HEK293 (cell line): ENCODE data around the gene EHMT1.
A peak's percentile ranks its signal among the peaks of the same experiment; 100 is the strongest.
"Not testable (repeated sequence)": the region's sequence is repeated elsewhere in the genome, so short reads cannot be mapped to it uniquely, and the experiment has no call there.

Source experiments
- CTCF ChIA-PET: fragments of 350-600 bp; formaldehyde crosslinking; extraction: SDS; loops from one replicate; lab custom pipeline; 2021; ENCODE audit warnings: antibody characterized with exemption; lab: Yijun Ruan, JAX
- POLR2A ChIA-PET: fragments of 300-600 bp; formaldehyde crosslinking; extraction: SDS; loops from one replicate; lab custom pipeline; 2020; ENCODE audit warnings: antibody characterized with exemption, inconsistent platforms; lab: Yijun Ruan, JAX
- H3K27ac ChIP-seq: fragments of 200-500 bp; sonication (Bioruptor generic); 2 replicates; pipeline ENCODE4 v1.5.1; 2014; ENCODE audit warnings: low read depth, low read length, control low read depth, inconsistent platforms; ENCODE audit errors: extremely low read depth
- H3K36me3 ChIP-seq, 2 experiments: fragments of 200-500 bp in 1 of 2; sonication (Bioruptor generic) in 1 of 2; 1 replicate in 1 of 2; 2 replicates in 1 of 2; pipeline ENCODE4 v1.5.1; 2014 to 2017; ENCODE audit warnings: inconsistent platforms in 2 of 2, low read length in 2 of 2; ENCODE audit not compliant: control insufficient read depth in 2 of 2, insufficient read depth in 1 of 2
- H3K4me1 ChIP-seq: fragments of 200-500 bp; sonication (Bioruptor generic); 2 replicates; pipeline ENCODE4 v1.5.1; 2014; ENCODE audit warnings: mild to moderate bottlenecking, low read length, inconsistent platforms; ENCODE audit not compliant: control insufficient read depth, insufficient read depth
- H3K4me3 ChIP-seq: 2 replicates; pipeline ENCODE4 v1.5.1; 2011; ENCODE audit warnings: low read depth, mild to moderate bottlenecking, control low read depth, low read length, moderate library complexity
- H3K9me3 ChIP-seq: fragments of 200-500 bp; sonication (Bioruptor generic); 2 replicates; pipeline ENCODE4 v1.5.1; 2014; ENCODE audit warnings: low read depth, low read length, inconsistent platforms; ENCODE audit not compliant: control insufficient read depth, insufficient read depth
- CTCF ChIP-seq: fragments of 450-650 bp; formaldehyde crosslinking; IDR thresholded peaks from 2 replicates; pipeline ENCODE4 v1.5.1; 2016; ENCODE audit warnings: missing biosample characterization, missing genetic modification characterization
- EGR2 ChIP-seq: fragments of 450-650 bp; formaldehyde crosslinking; IDR thresholded peaks from 2 replicates; pipeline ENCODE4 v1.5.1; 2016; ENCODE audit warnings: low read depth, missing biosample characterization, missing genetic modification characterization
- GLIS2 ChIP-seq: fragments of 450-650 bp; formaldehyde crosslinking; IDR thresholded peaks from 2 replicates; pipeline ENCODE4 v1.5.1; 2016; ENCODE audit warnings: missing biosample characterization, missing genetic modification characterization
- KLF1 ChIP-seq: fragments of 450-650 bp; formaldehyde crosslinking; IDR thresholded peaks from 2 replicates; pipeline ENCODE4 v1.5.1; 2016; ENCODE audit warnings: missing biosample characterization, missing genetic modification characterization
- ZFHX2 ChIP-seq: fragments of 450-650 bp; formaldehyde crosslinking; conservative IDR thresholded peaks from 2 replicates; pipeline ENCODE4 v1.5.1; 2016; ENCODE audit warnings: missing biosample characterization, missing genetic modification characterization
- ZFP69B ChIP-seq: fragments of 450-650 bp; formaldehyde crosslinking; IDR thresholded peaks from 2 replicates; pipeline ENCODE4 v1.5.1; 2016; ENCODE audit warnings: missing biosample characterization, missing genetic modification characterization
- ZIC2 ChIP-seq: fragments of 450-650 bp; formaldehyde crosslinking; IDR thresholded peaks from 2 replicates; pipeline ENCODE4 v1.5.1; 2016; ENCODE audit warnings: missing biosample characterization, missing genetic modification characterization
- ZNF214 ChIP-seq: fragments of 450-650 bp; formaldehyde crosslinking; IDR thresholded peaks from 2 replicates; pipeline ENCODE4 v1.5.1; 2017; ENCODE audit warnings: missing biosample characterization, mild to moderate bottlenecking, missing genetic modification characterization, borderline replicate concordance
- ZNF555 ChIP-seq: fragments of 450-650 bp; formaldehyde crosslinking; conservative IDR thresholded peaks from 2 replicates; pipeline ENCODE4 v1.5.1; 2017; ENCODE audit warnings: missing biosample characterization, mild to moderate bottlenecking, missing genetic modification characterization, inconsistent platforms
- ZNF610 ChIP-seq: fragments of 450-650 bp; formaldehyde crosslinking; IDR thresholded peaks from 2 replicates; pipeline ENCODE4 v1.5.1; 2016; ENCODE audit warnings: missing biosample characterization, missing genetic modification characterization, borderline replicate concordance
- ZNF654 ChIP-seq: fragments of 450-650 bp; formaldehyde crosslinking; IDR thresholded peaks from 2 replicates; pipeline ENCODE4 v1.5.1; 2016; ENCODE audit warnings: low read depth, missing biosample characterization, missing genetic modification characterization
- TF ChIP-seq, protein P1 (sequence below): fragments of 450-650 bp; formaldehyde crosslinking; IDR thresholded peaks from 2 replicates; pipeline ENCODE4 v1.5.1; 2016; ENCODE audit warnings: missing biosample characterization, missing genetic modification characterization
- TF ChIP-seq, protein P2 (sequence below): fragments of 450-650 bp; formaldehyde crosslinking; IDR thresholded peaks from 2 replicates; pipeline ENCODE4 v1.5.1; 2016; ENCODE audit warnings: missing biosample characterization, missing genetic modification characterization, borderline replicate concordance
- TF ChIP-seq, protein P3 (sequence below): fragments of 450-650 bp; formaldehyde crosslinking; IDR thresholded peaks from 2 replicates; pipeline ENCODE4 v1.5.1; 2016; ENCODE audit warnings: missing biosample characterization, missing genetic modification characterization

EHMT1 gene

GRCh38 chr9:137721479-137721878 is 102.7 kb downstream of the EHMT1 start:
- Histone ChIP-seq H3K4me1 (no peaks in the 10 kb centered on the region), H3K9me3 (no peaks in the 10 kb centered on the region), H3K27ac (no peak overlapping the region), H3K4me3 (no peak overlapping the region), H3K36me3 (peaks cover 0 to 40% of the 10 kb centered on the region in 2 experiments; a peak in 1 of 3 replicates)
- POLR2A ChIA-PET: no interaction called here
- TF ChIP-seq EGR2: peak; percentile 93
- TF ChIP-seq KLF1 (tag by site-specific recombination): peak; percentile 56
- TF ChIP-seq, protein P1, sequence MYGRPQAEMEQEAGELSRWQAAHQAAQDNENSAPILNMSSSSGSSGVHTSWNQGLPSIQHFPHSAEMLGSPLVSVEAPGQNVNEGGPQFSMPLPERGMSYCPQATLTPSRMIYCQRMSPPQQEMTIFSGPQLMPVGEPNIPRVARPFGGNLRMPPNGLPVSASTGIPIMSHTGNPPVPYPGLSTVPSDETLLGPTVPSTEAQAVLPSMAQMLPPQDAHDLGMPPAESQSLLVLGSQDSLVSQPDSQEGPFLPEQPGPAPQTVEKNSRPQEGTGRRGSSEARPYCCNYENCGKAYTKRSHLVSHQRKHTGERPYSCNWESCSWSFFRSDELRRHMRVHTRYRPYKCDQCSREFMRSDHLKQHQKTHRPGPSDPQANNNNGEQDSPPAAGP: 0 out of 2 replicates have a peak, but pooled peaks have one; percentile 15
- TF ChIP-seq, protein P2, sequence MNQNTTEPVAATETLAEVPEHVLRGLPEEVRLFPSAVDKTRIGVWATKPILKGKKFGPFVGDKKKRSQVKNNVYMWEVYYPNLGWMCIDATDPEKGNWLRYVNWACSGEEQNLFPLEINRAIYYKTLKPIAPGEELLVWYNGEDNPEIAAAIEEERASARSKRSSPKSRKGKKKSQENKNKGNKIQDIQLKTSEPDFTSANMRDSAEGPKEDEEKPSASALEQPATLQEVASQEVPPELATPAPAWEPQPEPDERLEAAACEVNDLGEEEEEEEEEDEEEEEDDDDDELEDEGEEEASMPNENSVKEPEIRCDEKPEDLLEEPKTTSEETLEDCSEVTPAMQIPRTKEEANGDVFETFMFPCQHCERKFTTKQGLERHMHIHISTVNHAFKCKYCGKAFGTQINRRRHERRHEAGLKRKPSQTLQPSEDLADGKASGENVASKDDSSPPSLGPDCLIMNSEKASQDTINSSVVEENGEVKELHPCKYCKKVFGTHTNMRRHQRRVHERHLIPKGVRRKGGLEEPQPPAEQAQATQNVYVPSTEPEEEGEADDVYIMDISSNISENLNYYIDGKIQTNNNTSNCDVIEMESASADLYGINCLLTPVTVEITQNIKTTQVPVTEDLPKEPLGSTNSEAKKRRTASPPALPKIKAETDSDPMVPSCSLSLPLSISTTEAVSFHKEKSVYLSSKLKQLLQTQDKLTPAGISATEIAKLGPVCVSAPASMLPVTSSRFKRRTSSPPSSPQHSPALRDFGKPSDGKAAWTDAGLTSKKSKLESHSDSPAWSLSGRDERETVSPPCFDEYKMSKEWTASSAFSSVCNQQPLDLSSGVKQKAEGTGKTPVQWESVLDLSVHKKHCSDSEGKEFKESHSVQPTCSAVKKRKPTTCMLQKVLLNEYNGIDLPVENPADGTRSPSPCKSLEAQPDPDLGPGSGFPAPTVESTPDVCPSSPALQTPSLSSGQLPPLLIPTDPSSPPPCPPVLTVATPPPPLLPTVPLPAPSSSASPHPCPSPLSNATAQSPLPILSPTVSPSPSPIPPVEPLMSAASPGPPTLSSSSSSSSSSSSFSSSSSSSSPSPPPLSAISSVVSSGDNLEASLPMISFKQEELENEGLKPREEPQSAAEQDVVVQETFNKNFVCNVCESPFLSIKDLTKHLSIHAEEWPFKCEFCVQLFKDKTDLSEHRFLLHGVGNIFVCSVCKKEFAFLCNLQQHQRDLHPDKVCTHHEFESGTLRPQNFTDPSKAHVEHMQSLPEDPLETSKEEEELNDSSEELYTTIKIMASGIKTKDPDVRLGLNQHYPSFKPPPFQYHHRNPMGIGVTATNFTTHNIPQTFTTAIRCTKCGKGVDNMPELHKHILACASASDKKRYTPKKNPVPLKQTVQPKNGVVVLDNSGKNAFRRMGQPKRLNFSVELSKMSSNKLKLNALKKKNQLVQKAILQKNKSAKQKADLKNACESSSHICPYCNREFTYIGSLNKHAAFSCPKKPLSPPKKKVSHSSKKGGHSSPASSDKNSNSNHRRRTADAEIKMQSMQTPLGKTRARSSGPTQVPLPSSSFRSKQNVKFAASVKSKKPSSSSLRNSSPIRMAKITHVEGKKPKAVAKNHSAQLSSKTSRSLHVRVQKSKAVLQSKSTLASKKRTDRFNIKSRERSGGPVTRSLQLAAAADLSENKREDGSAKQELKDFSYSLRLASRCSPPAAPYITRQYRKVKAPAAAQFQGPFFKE (tag by site-specific recombination): no peak
- TF ChIP-seq ZFHX2: peak; percentile 96
- TF ChIP-seq ZNF214 (tag by site-specific recombination): no peak
- TF ChIP-seq ZNF610 (tag by site-specific recombination): no peak
- no peak for TF ChIP-seq ZNF555 (tag by site-specific recombination)
- CTCF ChIA-PET: interaction anchor here (0.6 to 0.7 kb wide), 5 partner anchors 12 to 182 kb away, joined by 3 to 5 read pairs (median 3); no protein-coding TSS in a partner anchor

- TF ChIP-seq ZNF654 (tag by site-specific recombination): peak; percentile 37
- TF ChIP-seq CTCF (tag by site-specific recombination): no peak
- Histone ChIP-seq H3K4me3 (no peak overlapping the region), H3K9me3 (no peaks in the 10 kb centered on the region), H3K27ac (no peak overlapping the region), H3K36me3 (peaks cover 0 to 39% of the 10 kb centered on the region in 2 experiments; a peak in 1 of 3 replicates), H3K4me1 (no peaks in the 10 kb centered on the region)
- POLR2A ChIA-PET: no interaction called here
- CTCF ChIA-PET: interaction anchor here (0.6 to 0.7 kb wide), 5 partner anchors 12 to 181 kb away, joined by 3 to 5 read pairs (median 3); no protein-coding TSS in a partner anchor
Measured at GRCh38 chr9:137721899-137722298, 103.1 kb downstream of the EHMT1 start.

GRCh38 chr9:137722481-137722880 is 103.7 kb downstream of the EHMT1 start:
- H3K9me3 ChIP-seq: no peaks in the 10 kb centered on the region
- H3K4me1 ChIP-seq: no peaks in the 10 kb centered on the region
- H3K4me3 ChIP-seq: no peak overlapping the region
- TF ChIP-seq EGR2: peak; percentile 83
- TF ChIP-seq ZFHX2: peak; percentile 94
- peak; percentile 72 for TF ChIP-seq ZIC2 (tag by site-specific recombination)
- TF ChIP-seq ZFP69B (tag by site-specific recombination): peak; percentile 35; the same call in 1 of the 2 replicates
- TF ChIP-seq, protein P3, sequence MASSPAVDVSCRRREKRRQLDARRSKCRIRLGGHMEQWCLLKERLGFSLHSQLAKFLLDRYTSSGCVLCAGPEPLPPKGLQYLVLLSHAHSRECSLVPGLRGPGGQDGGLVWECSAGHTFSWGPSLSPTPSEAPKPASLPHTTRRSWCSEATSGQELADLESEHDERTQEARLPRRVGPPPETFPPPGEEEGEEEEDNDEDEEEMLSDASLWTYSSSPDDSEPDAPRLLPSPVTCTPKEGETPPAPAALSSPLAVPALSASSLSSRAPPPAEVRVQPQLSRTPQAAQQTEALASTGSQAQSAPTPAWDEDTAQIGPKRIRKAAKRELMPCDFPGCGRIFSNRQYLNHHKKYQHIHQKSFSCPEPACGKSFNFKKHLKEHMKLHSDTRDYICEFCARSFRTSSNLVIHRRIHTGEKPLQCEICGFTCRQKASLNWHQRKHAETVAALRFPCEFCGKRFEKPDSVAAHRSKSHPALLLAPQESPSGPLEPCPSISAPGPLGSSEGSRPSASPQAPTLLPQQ: 0 out of 2 replicates have a peak, but pooled peaks have one; percentile 40
- TF ChIP-seq GLIS2 (tag by site-specific recombination): no peak
- CTCF ChIA-PET: no interaction called here
- H3K27ac ChIP-seq: no peak overlapping the region
- H3K36me3 ChIP-seq: peaks cover 0 to 34% of the 10 kb centered on the region in 2 experiments; a peak in 1 of 3 replicates
- POLR2A ChIA-PET: no interaction called here

DNA sequence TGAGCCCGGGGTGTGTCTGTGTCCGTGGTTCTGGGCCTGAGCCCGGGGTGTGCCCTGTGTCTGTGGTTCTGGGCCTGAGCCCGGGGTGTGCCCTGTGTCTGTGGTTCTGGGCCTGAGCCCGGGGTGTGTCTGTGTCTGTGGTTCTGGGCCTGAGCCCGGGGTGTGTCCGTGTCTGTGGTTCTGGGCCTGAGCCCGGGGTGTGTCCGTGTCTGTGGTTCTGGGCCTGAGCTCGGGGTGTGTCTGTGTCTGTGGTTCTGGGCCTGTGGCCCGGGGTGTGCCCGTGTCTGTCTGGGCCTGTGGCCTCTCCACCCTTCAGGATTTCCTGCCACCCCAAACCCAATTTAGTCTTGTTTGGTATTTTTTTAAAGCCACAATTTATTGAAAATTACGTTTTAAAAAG is 104.6 kb downstream of the EHMT1 start:
- peaks cover 0 to 34% of the 10 kb centered on the region in 2 experiments; a peak in 1 of 3 replicates for H3K36me3 ChIP-seq
- H3K27ac ChIP-seq, H3K9me3 ChIP-seq, H3K4me1 ChIP-seq, H3K4me3 ChIP-seq, POLR2A ChIA-PET: not testable (repeated sequence)
- CTCF ChIA-PET: interaction anchor here (0.8 kb wide), 1 partner anchor 51 kb away, joined by 3 read pairs; no protein-coding TSS in a partner anchor
